Psoas muscle (tissue), 8 donors: ENCODE data around the gene ERBB2. TPM values are rescaled to one million over a fixed set of nuclear protein-coding genes. Genes with fewer than 3 reads are reported as not detected.

Experiments used
- ATAC-seq, 4 donors: fragments of 200-7000 bp; cut with Tn5 transposase; one replicate each; pipeline ENCODE4 v1.9.1; 2020; ENCODE audit warnings: moderate library complexity in 3 of 4, mild to moderate bottlenecking in 2 of 4
- DNase-seq, 2 donors: peaks; one replicate each; pipeline ENCODE4 v3.0.0-alpha.2; 2020
- H3K27ac ChIP-seq: fragments of 200-600 bp; one replicate; pipeline ENCODE4 v1.8.0; 2022
- H3K27me3 ChIP-seq, 3 donors: fragments of 200-600 bp in 1 of 3; one replicate each; pipeline versions ENCODE4 v1.6.1 to v1.8.0; 2013 to 2022; ENCODE audit warnings: low read length in 2 of 3, mild to moderate bottlenecking in 2 of 3, moderate library complexity in 1 of 3; ENCODE audit not compliant: insufficient read depth in 3 of 3
- H3K36me3 ChIP-seq, 2 donors: fragments of 200-600 bp in 1 of 2; one replicate each; pipeline versions ENCODE4 v1.6.1 to v1.8.0; 2013 to 2022; ENCODE audit warnings: low read depth in 1 of 2, mild to moderate bottlenecking in 1 of 2, moderate library complexity in 1 of 2; ENCODE audit not compliant: insufficient read depth in 1 of 2
- H3K4me1 ChIP-seq: fragments of 200-600 bp; one replicate; pipeline ENCODE4 v1.8.0; 2022
- H3K4me3 ChIP-seq: fragments of 200-600 bp; one replicate; pipeline ENCODE4 v1.8.0; 2022; ENCODE audit warnings: mild to moderate bottlenecking
- H3K9me3 ChIP-seq: fragments of 200-600 bp; one replicate; pipeline ENCODE4 v1.8.0; 2022
- CTCF ChIP-seq: fragments of 200-600 bp; IDR thresholded peaks from one replicate; pipeline ENCODE4 v1.8.0; 2022; ENCODE audit warnings: antibody characterized with exemption
- WGBS, 3 donors: extraction: QIAGEN DNeasy Blood & Tissue Kit; methylation state at CpG; one replicate each; pipeline versions ENCODE4 v1.1.6 to v1.1.7; 2013; 5-methylcytosine and 5-hydroxymethylcytosine counted together
- intact Hi-C, 2 donors: fragments of 100-400 bp; cut with DNase I; formaldehyde crosslinking; loops; one replicate each; pipeline versions ENCODE4 v1.11.0 to v1.14.2; 2022
- polyA plus RNA-seq, 3 donors: library from polyadenylated mRNA; stranded (reverse); fragments of 200-250 nt; gene quantifications; one replicate each; pipeline ENCODE4 v1.2.3, GENCODE V29; 2013
- total RNA-seq, 4 donors: library from RNA; stranded (reverse); fragmentation: NEBNext Ultra II Directional in 2 of 4; extraction: Animal tissue kit (Norgen Biotek cat#: 25700) in 2 of 4; gene quantifications; one replicate each; pipeline versions ENCODE4 v1.2.1 to v1.2.4, GENCODE V29; 2021 to 2023
- donor health status: healthy with polysubstance abuse.
- donor health status: DM: no; HTN: no; CAD: no; lungs with moderate emphysema.
- donor health status: Bipolar disorder and iron deficiency.
- donor health status: healthy.
- donor health status: DM: yes; HTN: yes; CAD: no.
- donor health status: DM: no; HTN: no; CAD: no.
- donor health status: DM: no; HTN: no; CAD: no.
- donor health status: DM: yes; HTN: yes; CAD: no.

The ERBB2 gene
- total and polyA plus RNA-seq, 7 donors = 4.0 to 24.9 (median 20.4) TPM

GRCh38 chr17:39717660-39718059, 17.8 kb downstream of the ERBB2 start:
- Histone ChIP-seq H3K36me3 (peaks cover 0 to 82% of the 10 kb centered on the region in 2 donors), H3K4me1 (peaks cover 8% of the 10 kb centered on the region), H3K4me3 (no peak overlapping the region), H3K9me3 (no peaks in the 10 kb centered on the region), H3K27me3 (no peaks in the 10 kb centered on the region), H3K27ac (no peak overlapping the region)
- intact Hi-C loops = no loop called here
- no peak for TF ChIP-seq CTCF
- WGBS, 3 donors = 37 to 63% (median 45%) methylated on average over 6 of the region's 6 CpGs
- ATAC-seq (peak in 2 of 4 donors; percentile 62 to 67), DNase-seq (no peak)

GRCh38 chr17:39719563-39720355, 19.9 kb downstream of the ERBB2 start:
- ATAC-seq = no peak
- peaks cover 8% of the 10 kb centered on the region for H3K4me1 ChIP-seq
- no peak overlapping the region for H3K4me3 ChIP-seq
- peaks cover 0 to 76% of the 10 kb centered on the region in 2 donors for H3K36me3 ChIP-seq
- 77 to 87% (median 83%) methylated on average over 7 of the region's 7 CpGs for WGBS, 3 donors
- H3K27ac ChIP-seq = no peak overlapping the region
- intact Hi-C loops = no loop called here
- H3K9me3 ChIP-seq = no peaks in the 10 kb centered on the region
- DNase-seq = no peak
- TF ChIP-seq CTCF = no peak
- H3K27me3 ChIP-seq = no peaks in the 10 kb centered on the region

GRCh38 chr17:39722104-39722503, 22.2 kb downstream of the ERBB2 start:
- intact Hi-C loops = no loop called here
- Histone ChIP-seq H3K36me3 (peaks cover 0 to 83% of the 10 kb centered on the region in 2 donors), H3K4me1 (no peaks in the 10 kb centered on the region), H3K27me3 (no peaks in the 10 kb centered on the region), H3K27ac (no peak overlapping the region), H3K4me3 (no peak overlapping the region), H3K9me3 (no peaks in the 10 kb centered on the region)
- DNase-seq (no peak), ATAC-seq (no peak)
- WGBS, 3 donors = 93 to 95% (median 94%) methylated on average over 6 of the region's 6 CpGs
- no peak for TF ChIP-seq CTCF

GRCh38 chr17:39722965-39723848, 23.3 kb downstream of the ERBB2 start:
- no peaks in the 10 kb centered on the region for H3K27me3 ChIP-seq
- H3K36me3 ChIP-seq = peaks cover 2 to 90% of the 10 kb centered on the region in 2 donors
- intact Hi-C loops = no loop called here
- ATAC-seq = no peak
- H3K27ac ChIP-seq = no peak overlapping the region
- no peak for TF ChIP-seq CTCF
- WGBS, 3 donors = 82 to 84% (median 83%) methylated on average over 34 of the region's 34 CpGs
- no peak for DNase-seq
- H3K4me3 ChIP-seq = no peak overlapping the region
- no peaks in the 10 kb centered on the region for H3K9me3 ChIP-seq
- no peaks in the 10 kb centered on the region for H3K4me1 ChIP-seq
